Upper lobe of left lung (tissue), 4 donors: ENCODE measurements around the gene ANGPTL4.

Experiments
- CTCF ChIP-seq, 6 experiments: fragments of 450-650 bp in 4 of 6; fragments of 200-600 bp in 2 of 6; sonication (generic) in 2 of 6; IDR thresholded peaks; one replicate each; pipeline ENCODE4 v1.5.1; 2016 to 2019; ENCODE audit warnings: antibody characterized with exemption in 6 of 6
- POLR2A ChIP-seq, 4 donors: fragments of 450-650 bp; IDR thresholded peaks; one replicate each; pipeline ENCODE4 v1.5.1; 2016 to 2017; ENCODE audit warnings: antibody characterized with exemption in 4 of 4, mild to moderate bottlenecking in 2 of 4

- TF ChIP-seq POLR2A (IDR thresholded peaks at IDR 0.05) (no peak), CTCF (IDR thresholded peaks at IDR 0.05) (no peak)
These were observed 8.1 kb upstream of the ANGPTL4 start for GRCh38 chr19:8355631-8356402.
